Measurements from ENCODE around the gene PRICKLE2. TPM values are rescaled to one million over a fixed set of nuclear protein-coding genes. Genes with fewer than 3 reads are reported as not detected.

Gene PRICKLE2
- total and polyA plus RNA-seq, 2 experiments from 2014 or later, result 1.1 to 12.5 TPM

DNA sequence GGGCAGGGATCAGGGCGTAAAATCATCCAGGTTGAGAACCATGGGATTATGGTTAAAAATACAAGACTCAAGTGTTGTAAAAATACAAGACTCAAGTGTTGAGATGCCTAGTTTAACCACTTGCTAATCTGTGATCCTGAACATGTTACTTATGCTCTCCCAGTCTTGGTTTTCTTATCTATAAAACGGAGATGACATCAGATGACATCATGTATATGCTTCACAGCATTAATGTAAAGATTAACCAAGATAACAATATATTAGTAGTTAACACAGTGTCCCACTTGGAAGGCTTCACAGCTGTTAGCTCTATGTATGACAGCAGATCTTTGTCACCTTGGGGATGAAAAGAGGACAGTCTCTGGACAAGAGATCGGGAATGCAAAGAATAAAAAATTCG, 96.2 kb downstream of the PRICKLE2 start:
- no peaks in the 10 kb centered on the region for H3F3A ChIP-seq (replicated peaks; ENCODE audit: low read depth)
- ATAC-seq (no peak), DNase-seq (ENCODE audit: low spot score) (no peak)
- H3K4me3 ChIP-seq, result no peak overlapping the region
- no peak overlapping the region for H2AFZ ChIP-seq
- H3K27ac ChIP-seq (ENCODE audit: low read depth), result no peak overlapping the region
- H3K79me2 ChIP-seq (replicated peaks; ENCODE audit: insufficient read depth), result no peaks in the 10 kb centered on the region
- no peak overlapping the region for H3K4me2 ChIP-seq
- Mint-ChIP-seq H3K9me3 (no peaks in the 10 kb centered on the region), H3K27ac (no peak overlapping the region), H3K27me3 (ENCODE audit: insufficient read depth, low read depth, poor library complexity) (peaks cover 4% of the 10 kb centered on the region), H3K4me3 (no peak overlapping the region), H3K36me3 (ENCODE audit: low read depth) (no peaks in the 10 kb centered on the region), H3K4me1 (peaks cover 15% of the 10 kb centered on the region)
- no peak for TF ChIP-seq JUNB (IDR thresholded peaks at IDR 0.05; ENCODE audit: unreplicated experiment)
- TF ChIP-seq, protein P1, sequence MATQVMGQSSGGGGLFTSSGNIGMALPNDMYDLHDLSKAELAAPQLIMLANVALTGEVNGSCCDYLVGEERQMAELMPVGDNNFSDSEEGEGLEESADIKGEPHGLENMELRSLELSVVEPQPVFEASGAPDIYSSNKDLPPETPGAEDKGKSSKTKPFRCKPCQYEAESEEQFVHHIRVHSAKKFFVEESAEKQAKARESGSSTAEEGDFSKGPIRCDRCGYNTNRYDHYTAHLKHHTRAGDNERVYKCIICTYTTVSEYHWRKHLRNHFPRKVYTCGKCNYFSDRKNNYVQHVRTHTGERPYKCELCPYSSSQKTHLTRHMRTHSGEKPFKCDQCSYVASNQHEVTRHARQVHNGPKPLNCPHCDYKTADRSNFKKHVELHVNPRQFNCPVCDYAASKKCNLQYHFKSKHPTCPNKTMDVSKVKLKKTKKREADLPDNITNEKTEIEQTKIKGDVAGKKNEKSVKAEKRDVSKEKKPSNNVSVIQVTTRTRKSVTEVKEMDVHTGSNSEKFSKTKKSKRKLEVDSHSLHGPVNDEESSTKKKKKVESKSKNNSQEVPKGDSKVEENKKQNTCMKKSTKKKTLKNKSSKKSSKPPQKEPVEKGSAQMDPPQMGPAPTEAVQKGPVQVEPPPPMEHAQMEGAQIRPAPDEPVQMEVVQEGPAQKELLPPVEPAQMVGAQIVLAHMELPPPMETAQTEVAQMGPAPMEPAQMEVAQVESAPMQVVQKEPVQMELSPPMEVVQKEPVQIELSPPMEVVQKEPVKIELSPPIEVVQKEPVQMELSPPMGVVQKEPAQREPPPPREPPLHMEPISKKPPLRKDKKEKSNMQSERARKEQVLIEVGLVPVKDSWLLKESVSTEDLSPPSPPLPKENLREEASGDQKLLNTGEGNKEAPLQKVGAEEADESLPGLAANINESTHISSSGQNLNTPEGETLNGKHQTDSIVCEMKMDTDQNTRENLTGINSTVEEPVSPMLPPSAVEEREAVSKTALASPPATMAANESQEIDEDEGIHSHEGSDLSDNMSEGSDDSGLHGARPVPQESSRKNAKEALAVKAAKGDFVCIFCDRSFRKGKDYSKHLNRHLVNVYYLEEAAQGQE (IDR thresholded peaks at IDR 0.05; ENCODE audit: unreplicated experiment), result no peak
- no peak for TF ChIP-seq STAT1 (IDR thresholded peaks at IDR 0.05; ENCODE audit: unreplicated experiment)
- no peak for TF ChIP-seq EZH2phosphoT487 (IDR thresholded peaks at IDR 0.05; ENCODE audit: unreplicated experiment)
- TF ChIP-seq, protein P2, sequence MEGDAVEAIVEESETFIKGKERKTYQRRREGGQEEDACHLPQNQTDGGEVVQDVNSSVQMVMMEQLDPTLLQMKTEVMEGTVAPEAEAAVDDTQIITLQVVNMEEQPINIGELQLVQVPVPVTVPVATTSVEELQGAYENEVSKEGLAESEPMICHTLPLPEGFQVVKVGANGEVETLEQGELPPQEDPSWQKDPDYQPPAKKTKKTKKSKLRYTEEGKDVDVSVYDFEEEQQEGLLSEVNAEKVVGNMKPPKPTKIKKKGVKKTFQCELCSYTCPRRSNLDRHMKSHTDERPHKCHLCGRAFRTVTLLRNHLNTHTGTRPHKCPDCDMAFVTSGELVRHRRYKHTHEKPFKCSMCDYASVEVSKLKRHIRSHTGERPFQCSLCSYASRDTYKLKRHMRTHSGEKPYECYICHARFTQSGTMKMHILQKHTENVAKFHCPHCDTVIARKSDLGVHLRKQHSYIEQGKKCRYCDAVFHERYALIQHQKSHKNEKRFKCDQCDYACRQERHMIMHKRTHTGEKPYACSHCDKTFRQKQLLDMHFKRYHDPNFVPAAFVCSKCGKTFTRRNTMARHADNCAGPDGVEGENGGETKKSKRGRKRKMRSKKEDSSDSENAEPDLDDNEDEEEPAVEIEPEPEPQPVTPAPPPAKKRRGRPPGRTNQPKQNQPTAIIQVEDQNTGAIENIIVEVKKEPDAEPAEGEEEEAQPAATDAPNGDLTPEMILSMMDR (conservative IDR thresholded peaks at IDR 0.05; ENCODE audit: low read depth in 2 of 2), result no peak
- TF ChIP-seq EZH2 (IDR thresholded peaks at IDR 0.05; ENCODE audit: low read depth, unreplicated experiment), result no peak
- TF ChIP-seq CREB1 (CRISPR knock-in tag; IDR thresholded peaks at IDR 0.05; ENCODE audit: low read depth), result no peak
- TF ChIP-seq ZNF331 (CRISPR knock-in tag; IDR thresholded peaks at IDR 0.05; ENCODE audit: low read depth), result no peak
- TF ChIP-seq ZNF114 (CRISPR knock-in tag; IDR thresholded peaks at IDR 0.05), result no peak
- TF ChIP-seq, protein P3, sequence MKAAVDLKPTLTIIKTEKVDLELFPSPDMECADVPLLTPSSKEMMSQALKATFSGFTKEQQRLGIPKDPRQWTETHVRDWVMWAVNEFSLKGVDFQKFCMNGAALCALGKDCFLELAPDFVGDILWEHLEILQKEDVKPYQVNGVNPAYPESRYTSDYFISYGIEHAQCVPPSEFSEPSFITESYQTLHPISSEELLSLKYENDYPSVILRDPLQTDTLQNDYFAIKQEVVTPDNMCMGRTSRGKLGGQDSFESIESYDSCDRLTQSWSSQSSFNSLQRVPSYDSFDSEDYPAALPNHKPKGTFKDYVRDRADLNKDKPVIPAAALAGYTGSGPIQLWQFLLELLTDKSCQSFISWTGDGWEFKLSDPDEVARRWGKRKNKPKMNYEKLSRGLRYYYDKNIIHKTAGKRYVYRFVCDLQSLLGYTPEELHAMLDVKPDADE (IDR thresholded peaks at IDR 0.05), result no peak
- TF ChIP-seq, protein P4, sequence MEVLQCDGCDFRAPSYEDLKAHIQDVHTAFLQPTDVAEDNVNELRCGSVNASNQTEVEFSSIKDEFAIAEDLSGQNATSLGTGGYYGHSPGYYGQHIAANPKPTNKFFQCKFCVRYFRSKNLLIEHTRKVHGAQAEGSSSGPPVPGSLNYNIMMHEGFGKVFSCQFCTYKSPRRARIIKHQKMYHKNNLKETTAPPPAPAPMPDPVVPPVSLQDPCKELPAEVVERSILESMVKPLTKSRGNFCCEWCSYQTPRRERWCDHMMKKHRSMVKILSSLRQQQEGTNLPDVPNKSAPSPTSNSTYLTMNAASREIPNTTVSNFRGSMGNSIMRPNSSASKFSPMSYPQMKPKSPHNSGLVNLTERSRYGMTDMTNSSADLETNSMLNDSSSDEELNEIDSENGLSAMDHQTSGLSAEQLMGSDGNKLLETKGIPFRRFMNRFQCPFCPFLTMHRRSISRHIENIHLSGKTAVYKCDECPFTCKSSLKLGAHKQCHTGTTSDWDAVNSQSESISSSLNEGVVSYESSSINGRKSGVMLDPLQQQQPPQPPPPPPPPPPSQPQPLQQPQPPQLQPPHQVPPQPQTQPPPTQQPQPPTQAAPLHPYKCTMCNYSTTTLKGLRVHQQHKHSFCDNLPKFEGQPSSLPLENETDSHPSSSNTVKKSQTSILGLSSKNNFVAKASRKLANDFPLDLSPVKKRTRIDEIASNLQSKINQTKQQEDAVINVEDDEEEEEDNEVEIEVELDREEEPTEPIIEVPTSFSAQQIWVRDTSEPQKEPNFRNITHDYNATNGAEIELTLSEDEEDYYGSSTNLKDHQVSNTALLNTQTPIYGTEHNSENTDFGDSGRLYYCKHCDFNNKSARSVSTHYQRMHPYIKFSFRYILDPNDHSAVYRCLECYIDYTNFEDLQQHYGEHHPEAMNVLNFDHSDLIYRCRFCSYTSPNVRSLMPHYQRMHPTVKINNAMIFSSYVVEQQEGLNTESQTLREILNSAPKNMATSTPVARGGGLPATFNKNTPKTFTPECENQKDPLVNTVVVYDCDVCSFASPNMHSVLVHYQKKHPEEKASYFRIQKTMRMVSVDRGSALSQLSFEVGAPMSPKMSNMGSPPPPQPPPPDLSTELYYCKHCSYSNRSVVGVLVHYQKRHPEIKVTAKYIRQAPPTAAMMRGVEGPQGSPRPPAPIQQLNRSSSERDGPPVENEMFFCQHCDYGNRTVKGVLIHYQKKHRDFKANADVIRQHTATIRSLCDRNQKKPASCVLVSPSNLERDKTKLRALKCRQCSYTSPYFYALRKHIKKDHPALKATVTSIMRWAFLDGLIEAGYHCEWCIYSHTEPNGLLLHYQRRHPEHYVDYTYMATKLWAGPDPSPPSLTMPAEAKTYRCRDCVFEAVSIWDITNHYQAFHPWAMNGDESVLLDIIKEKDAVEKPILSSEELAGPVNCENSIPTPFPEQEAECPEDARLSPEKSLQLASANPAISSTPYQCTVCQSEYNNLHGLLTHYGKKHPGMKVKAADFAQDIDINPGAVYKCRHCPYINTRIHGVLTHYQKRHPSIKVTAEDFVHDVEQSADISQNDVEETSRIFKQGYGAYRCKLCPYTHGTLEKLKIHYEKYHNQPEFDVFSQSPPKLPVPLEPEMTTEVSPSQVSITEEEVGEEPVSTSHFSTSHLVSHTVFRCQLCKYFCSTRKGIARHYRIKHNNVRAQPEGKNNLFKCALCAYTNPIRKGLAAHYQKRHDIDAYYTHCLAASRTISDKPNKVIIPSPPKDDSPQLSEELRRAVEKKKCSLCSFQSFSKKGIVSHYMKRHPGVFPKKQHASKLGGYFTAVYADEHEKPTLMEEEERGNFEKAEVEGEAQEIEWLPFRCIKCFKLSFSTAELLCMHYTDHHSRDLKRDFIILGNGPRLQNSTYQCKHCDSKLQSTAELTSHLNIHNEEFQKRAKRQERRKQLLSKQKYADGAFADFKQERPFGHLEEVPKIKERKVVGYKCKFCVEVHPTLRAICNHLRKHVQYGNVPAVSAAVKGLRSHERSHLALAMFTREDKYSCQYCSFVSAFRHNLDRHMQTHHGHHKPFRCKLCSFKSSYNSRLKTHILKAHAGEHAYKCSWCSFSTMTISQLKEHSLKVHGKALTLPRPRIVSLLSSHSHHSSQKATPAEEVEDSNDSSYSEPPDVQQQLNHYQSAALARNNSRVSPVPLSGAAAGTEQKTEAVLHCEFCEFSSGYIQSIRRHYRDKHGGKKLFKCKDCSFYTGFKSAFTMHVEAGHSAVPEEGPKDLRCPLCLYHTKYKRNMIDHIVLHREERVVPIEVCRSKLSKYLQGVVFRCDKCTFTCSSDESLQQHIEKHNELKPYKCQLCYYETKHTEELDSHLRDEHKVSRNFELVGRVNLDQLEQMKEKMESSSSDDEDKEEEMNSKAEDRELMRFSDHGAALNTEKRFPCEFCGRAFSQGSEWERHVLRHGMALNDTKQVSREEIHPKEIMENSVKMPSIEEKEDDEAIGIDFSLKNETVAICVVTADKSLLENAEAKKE (CRISPR knock-in tag; IDR thresholded peaks at IDR 0.05), result no peak
- no peak for TF ChIP-seq POLR2AphosphoS5 (IDR thresholded peaks at IDR 0.05; ENCODE audit: low read depth)
- no peak for TF ChIP-seq NANOG (IDR thresholded peaks at IDR 0.05; ENCODE audit: borderline replicate concordance)
- no peaks in the 10 kb centered on the region for H3K36me3 ChIP-seq (ENCODE audit: insufficient read depth)
- H3K9me2 ChIP-seq (ENCODE audit: insufficient read depth), result peaks cover 6% of the 10 kb centered on the region; the same call in 1 of the 2 replicates
- H3K27me3 ChIP-seq (ENCODE audit: insufficient read depth), result no peaks in the 10 kb centered on the region
- no peaks in the 10 kb centered on the region for H3K4me1 ChIP-seq (ENCODE audit: insufficient read depth)
- H4K20me1 ChIP-seq (replicated peaks; ENCODE audit: insufficient read depth), result no peaks in the 10 kb centered on the region

Data from GM23338 (cell line).